SW 1271 (cell line): ENCODE measurements around the gene SSH2.
"Not testable (repeated sequence)": the region's sequence is repeated elsewhere in the genome, so short reads cannot be mapped to it uniquely, and the experiment has no call there.

Experiments
- DNase-seq, 2 experiments: peaks; one replicate each; lab custom pipeline; 2025; lab: John Stamatoyannopoulos, UW

SSH2 gene

GRCh38 chr17:29931231-29931932, 1.4 kb upstream of the SSH2 start:
- DNase-seq: peak; percentile 32 to 90

GRCh38 chr17:29930409-29931010, 482 bp upstream of the SSH2 start:
- peak in 1 of 2 experiments; percentile 65 for DNase-seq

- peak in 1 of 2 experiments; percentile 47 for DNase-seq
These were observed 959 bp downstream of the SSH2 start for GRCh38 chr17:29929006-29929532.

- no peak for DNase-seq
These were observed 2.5 kb downstream of the SSH2 start for GRCh38 chr17:29927546-29927945.

- no peak for DNase-seq
These were observed 5.2 kb downstream of the SSH2 start for GRCh38 chr17:29924786-29925185.

GRCh38 chr17:29918922-29919856, 10.8 kb downstream of the SSH2 start:
- DNase-seq: peak; percentile 30 to 55

GRCh38 chr17:29918016-29918415, 12.0 kb downstream of the SSH2 start:
- DNase-seq: no peak

- no peak for DNase-seq
These were observed 15.1 kb downstream of the SSH2 start for GRCh38 chr17:29914819-29915537.

GRCh38 chr17:29911641-29912177, 18.3 kb downstream of the SSH2 start:
- DNase-seq: no peak

- DNase-seq: no peak
These were observed 20.6 kb downstream of the SSH2 start for GRCh38 chr17:29909236-29910003.

GRCh38 chr17:29906969-29907368, 23.1 kb downstream of the SSH2 start:
- no peak for DNase-seq

- no peak for DNase-seq
These were observed 24.2 kb downstream of the SSH2 start for GRCh38 chr17:29905879-29906167.

GRCh38 chr17:29905086-29905878, 24.7 kb downstream of the SSH2 start:
- no peak for DNase-seq

- DNase-seq: no peak
These were observed 26.6 kb downstream of the SSH2 start for GRCh38 chr17:29903471-29903870.

GRCh38 chr17:29897136-29897535, 32.9 kb downstream of the SSH2 start:
- DNase-seq: not testable (repeated sequence)

GRCh38 chr17:29892201-29892600, 37.8 kb downstream of the SSH2 start:
- DNase-seq: no peak

GRCh38 chr17:29891131-29891530, 38.9 kb downstream of the SSH2 start:
- no peak for DNase-seq

- no peak for DNase-seq
These were observed 44.9 kb downstream of the SSH2 start for GRCh38 chr17:29885031-29885640.

- DNase-seq: no peak
These were observed 46.5 kb downstream of the SSH2 start for GRCh38 chr17:29883497-29883896.

GRCh38 chr17:29881256-29881655, 48.8 kb downstream of the SSH2 start:
- no peak for DNase-seq
